ENCODE results near the gene INPP5D.
"Not testable (repeated sequence)": the region's sequence is repeated elsewhere in the genome, so short reads cannot be mapped to it uniquely, and the experiment has no call there.

The INPP5D gene

GRCh38 chr2:233147829-233148167 is 87.7 kb downstream of the INPP5D start:
- no peak for TF ChIP-seq CTCF (IDR thresholded peaks at IDR 0.05; ENCODE audit: low read depth, low read length)
- Histone ChIP-seq H3K4me1 (no peaks in the 10 kb centered on the region), H3K36me3 (no peaks in the 10 kb centered on the region), H3K4me3 (ENCODE audit: low read depth, low read length) (no peak overlapping the region), H3K9me3 (no peaks in the 10 kb centered on the region), H3K27me3 (no peaks in the 10 kb centered on the region; the same call in 1 of the 2 replicates)
- no peak for DNase-seq

- H3K4me3 ChIP-seq (ENCODE audit: low read depth, low read length), result no peak overlapping the region
- no peak for TF ChIP-seq CTCF (IDR thresholded peaks at IDR 0.05; ENCODE audit: low read depth, low read length)
- H3K27me3 ChIP-seq, result no peaks in the 10 kb centered on the region; the same call in 1 of the 2 replicates
- DNase-seq, result no peak
- H3K9me3 ChIP-seq, result no peaks in the 10 kb centered on the region
- H3K36me3 ChIP-seq, result no peaks in the 10 kb centered on the region
- H3K4me1 ChIP-seq, result no peaks in the 10 kb centered on the region
Measured at GRCh38 chr2:233148354-233148753, 88.2 kb downstream of the INPP5D start.

- Histone ChIP-seq H3K27me3 (no peaks in the 10 kb centered on the region), H3K4me1 (no peaks in the 10 kb centered on the region), H3K4me3 (ENCODE audit: low read depth, low read length) (no peak overlapping the region), H3K9me3 (no peaks in the 10 kb centered on the region), H3K36me3 (no peaks in the 10 kb centered on the region)
- no peak for DNase-seq
- TF ChIP-seq CTCF (IDR thresholded peaks at IDR 0.05; ENCODE audit: low read depth, low read length), result no peak
Measured at GRCh38 chr2:233152541-233152940, 92.4 kb downstream of the INPP5D start.

- no peak for TF ChIP-seq CTCF (IDR thresholded peaks at IDR 0.05; ENCODE audit: low read depth, low read length)
- H3K4me1 ChIP-seq, result no peaks in the 10 kb centered on the region
- DNase-seq, result no peak
- no peak overlapping the region for H3K4me3 ChIP-seq (ENCODE audit: low read depth, low read length)
- no peaks in the 10 kb centered on the region for H3K27me3 ChIP-seq
- no peaks in the 10 kb centered on the region for H3K9me3 ChIP-seq
- H3K36me3 ChIP-seq, result no peaks in the 10 kb centered on the region
Measured at GRCh38 chr2:233153146-233153798, 93.1 kb downstream of the INPP5D start.

- Histone ChIP-seq H3K9me3 (no peaks in the 10 kb centered on the region), H3K36me3 (no peaks in the 10 kb centered on the region), H3K27me3 (no peaks in the 10 kb centered on the region), H3K4me1 (no peaks in the 10 kb centered on the region), H3K4me3 (ENCODE audit: low read depth, low read length) (no peak overlapping the region)
- no peak for DNase-seq
- no peak for TF ChIP-seq CTCF (IDR thresholded peaks at IDR 0.05; ENCODE audit: low read depth, low read length)
Measured at GRCh38 chr2:233156001-233156400, 95.9 kb downstream of the INPP5D start.

- not testable (repeated sequence) for H3K27me3 ChIP-seq; H3K9me3 ChIP-seq; H3K36me3 ChIP-seq; DNase-seq; H3K4me3 ChIP-seq (ENCODE audit: low read depth, low read length); H3K4me1 ChIP-seq
Measured at GRCh38 chr2:233156461-233156860, 96.3 kb downstream of the INPP5D start.

- Histone ChIP-seq H3K9me3 (no peaks in the 10 kb centered on the region), H3K4me3 (ENCODE audit: low read depth, low read length) (no peak overlapping the region), H3K36me3 (no peaks in the 10 kb centered on the region), H3K27me3 (no peaks in the 10 kb centered on the region), H3K4me1 (no peaks in the 10 kb centered on the region)
- no peak for DNase-seq
- no peak for TF ChIP-seq CTCF (IDR thresholded peaks at IDR 0.05; ENCODE audit: low read depth, low read length)
Measured at GRCh38 chr2:233161730-233162129, 101.6 kb downstream of the INPP5D start.

All from BE2C (cell line).